HepG2 (cell line): Measurements from ENCODE around the gene HYCC2. TPM values are rescaled to one million over a fixed set of nuclear protein-coding genes. Genes with fewer than 3 reads are reported as not detected.

Experiments used
- ATAC-seq: fragments of 200-7000 bp; cut with Tn5 transposase; 3 replicates; pipeline ENCODE4 v1.9.1; 2020; ENCODE audit warnings: mild to moderate bottlenecking, moderate library complexity
- BruUV-seq: library from RNA; stranded (reverse); fragments of 400-500 nt; replicated peaks from 2 replicates; lab custom pipeline; 2021; lab: Mats Ljungman, UMichigan
- CTCF ChIA-PET: fragments of 300-600 bp; formaldehyde crosslinking; extraction: SDS; loops from one replicate; lab custom pipeline; 2021; ENCODE audit warnings: low total read pairs, inconsistent platforms, low intra/inter-chr PET ratio; lab: Yijun Ruan, JAX
- POLR2A ChIA-PET: fragments of 350-600 bp; sonication (Branson Sonifier 250); formaldehyde crosslinking; loops from one replicate; lab custom pipeline; 2020; ENCODE audit warnings: antibody characterized with exemption, inconsistent platforms; lab: Yijun Ruan, JAX
- DNase-seq: peaks from one replicate; pipeline ENCODE4 v3.0.0-alpha.2; 2015; ENCODE audit warnings: low spot score
- FAIRE-seq: peaks from 3 replicates; lab custom pipeline; 2011; peaks lifted over from hg19 to GRCh38; lab: Jason Lieb, UNC
- H2AFZ ChIP-seq: one replicate; pipeline ENCODE4 v1.6.1; 2011; ENCODE audit warnings: low read length, inconsistent platforms
- H3K27ac ChIP-seq: fragments of 300-600 bp; 3 replicates; pipeline ENCODE4 v1.8.0; 2011; ENCODE audit warnings: mixed run types, mild to moderate bottlenecking, mixed read lengths, low read length, inconsistent platforms; ENCODE audit not compliant: insufficient read depth; ENCODE audit errors: extremely low read length
- H3K27me3 ChIP-seq, 2 experiments: fragments of 200-600 bp in 1 of 2; 2 replicates in 1 of 2; 3 replicates in 1 of 2; pipeline versions ENCODE4 v1.6.0 to v1.8.0; 2011; ENCODE audit warnings: low read length in 2 of 2, mild to moderate bottlenecking in 2 of 2, moderate library complexity in 2 of 2, inconsistent platforms in 1 of 2; ENCODE audit not compliant: insufficient read depth in 2 of 2, control insufficient read depth in 1 of 2
- H3K36me3 ChIP-seq, 2 experiments: fragments of 200-600 bp in 1 of 2; replicated peaks in 1 of 2; 2 replicates in 1 of 2; 3 replicates in 1 of 2; pipeline versions ENCODE4 v1.5.1 to v1.8.0; 2011; ENCODE audit warnings: low read length in 2 of 2, inconsistent platforms in 1 of 2; ENCODE audit not compliant: insufficient read depth in 2 of 2, control insufficient read depth in 1 of 2
- H3K4me1 ChIP-seq: 2 replicates; pipeline ENCODE4 v1.5.1; 2012; ENCODE audit warnings: low read length, inconsistent platforms; ENCODE audit not compliant: insufficient read depth
- H3K4me2 ChIP-seq: 2 replicates; pipeline ENCODE4 v1.6.0; 2011; ENCODE audit warnings: low read depth, low read length, inconsistent platforms
- H3K4me3 ChIP-seq, 3 experiments: fragments of 200-600 bp in 1 of 3; sonication (generic), shearing (Covaris generic) in 1 of 3; replicated peaks in 1 of 3; 2 replicates each; pipeline ENCODE4 v1.5.1; 2011 to 2016; ENCODE audit warnings: low read length in 3 of 3, inconsistent platforms in 2 of 3, low read depth in 2 of 3, mild to moderate bottlenecking in 2 of 3, control low read depth in 1 of 3, mixed read lengths in 1 of 3; ENCODE audit not compliant: insufficient read depth in 1 of 3
- H3K79me2 ChIP-seq: one replicate; pipeline ENCODE4 v1.6.1; 2011; ENCODE audit warnings: low read length, inconsistent platforms; ENCODE audit not compliant: insufficient read depth
- H3K9ac ChIP-seq: 2 replicates; pipeline ENCODE4 v1.6.0; 2011; ENCODE audit warnings: mild to moderate bottlenecking, low read depth, low read length, inconsistent platforms; ENCODE audit not compliant: insufficient read depth
- H3K9me3 ChIP-seq: 2 replicates; pipeline ENCODE4 v1.5.1; 2012; ENCODE audit warnings: mild to moderate bottlenecking, low read length
- H4K20me1 ChIP-seq: 2 replicates; pipeline ENCODE4 v1.6.0; 2011; ENCODE audit warnings: inconsistent platforms, mild to moderate bottlenecking, low read length, moderate library complexity; ENCODE audit not compliant: insufficient read depth
- HIVEP1 ChIP-seq: sonication (generic); formaldehyde crosslinking; IDR thresholded peaks from 2 replicates; pipeline ENCODE4 v1.4.0; 2020; ENCODE audit warnings: mild to moderate bottlenecking, missing genetic modification reagents
- HOXA5 ChIP-seq: sonication (generic); formaldehyde crosslinking; IDR thresholded peaks from 2 replicates; pipeline ENCODE4 v1.4.0; 2020; ENCODE audit warnings: missing genetic modification reagents
- NR2C2 ChIP-seq: sonication (generic); formaldehyde crosslinking; IDR thresholded peaks from 2 replicates; pipeline ENCODE4 v1.4.0; 2020; ENCODE audit warnings: missing genetic modification reagents, mild to moderate bottlenecking, moderate library complexity, borderline replicate concordance
- RXRB ChIP-seq: IDR thresholded peaks from 2 replicates; pipeline ENCODE4 v1.6.1; 2016; ENCODE audit warnings: borderline replicate concordance, missing genetic modification reagents, missing compliant biosample characterization
- STAT5B ChIP-seq: sonication (generic); formaldehyde crosslinking; IDR thresholded peaks from 2 replicates; pipeline ENCODE4 v1.4.0; 2020; ENCODE audit warnings: missing genetic modification reagents
- ZFP37 ChIP-seq: sonication (generic); formaldehyde crosslinking; IDR thresholded peaks from 2 replicates; pipeline ENCODE4 v1.4.0; 2020; ENCODE audit warnings: missing genetic modification reagents, borderline replicate concordance
- ZNF263 ChIP-seq: sonication (generic); formaldehyde crosslinking; IDR thresholded peaks from 2 replicates; pipeline ENCODE4 v1.4.0; 2020; ENCODE audit warnings: missing genetic modification reagents
- ZNF629 ChIP-seq: sonication (generic); formaldehyde crosslinking; conservative IDR thresholded peaks from 2 replicates; pipeline ENCODE4 v1.5.0; 2020; ENCODE audit warnings: missing genetic modification reagents
- WGBS: methylation state at CpG from one replicate; pipeline ENCODE4 v1.1.6; 2017; ENCODE audit warnings: low lambda C conversion rate; 5-methylcytosine and 5-hydroxymethylcytosine counted together
- in situ Hi-C: cut with HindIII; loops from 2 replicates; pipeline ENCODE4 v1.10.0; 2017; ENCODE audit warnings: low pct_unique_long_range_greater_than_20kb; ENCODE audit not compliant: extremely low pct_ligation_motif_present
- intact Hi-C: fragments of 100-400 bp; cut with micrococcal nuclease; formaldehyde crosslinking; loops from one replicate; pipeline ENCODE4 v1.10.0; 2022; ENCODE audit not compliant: unreplicated experiment
- polyA plus RNA-seq, 8 experiments: library from polyadenylated mRNA; depleted of rRNA in 3 of 8; stranded (reverse) in 7 of 8; unstranded in 1 of 8; fragments of >200 nt; fragmentation: Illumina TruSeq in 4 of 8; extraction: Trizol in 4 of 8; gene quantifications; 2 replicates each; pipeline versions ENCODE4 v1.2.1 to v1.2.3, GENCODE V29; 2011 to 2016; ENCODE audit warnings: low read depth in 4 of 8, missing spikeins in 1 of 8, mixed read lengths in 1 of 8; ENCODE audit not compliant: insufficient read depth in 1 of 8
- total RNA-seq, 5 experiments: library from RNA; depleted of rRNA; stranded (reverse); fragments of >200 nt; fragmentation: Illumina TruSeq; extraction: Trizol; gene quantifications; 2 replicates each; pipeline ENCODE4 v1.2.3, GENCODE V29; 2016; ENCODE audit warnings: low read depth in 1 of 5
- TF ChIP-seq, protein P1 (sequence below): sonication (generic); formaldehyde crosslinking; IDR thresholded peaks from 2 replicates; pipeline ENCODE4 v1.5.1; 2020; ENCODE audit warnings: missing genetic modification reagents, mild to moderate bottlenecking, borderline replicate concordance
- TF ChIP-seq, protein P2 (sequence below): IDR thresholded peaks from 2 replicates; pipeline ENCODE4 v1.6.1; 2012; ENCODE audit warnings: low read length, improper control_type of control experiment
- TF ChIP-seq, protein P3 (sequence below): sonication (generic); formaldehyde crosslinking; IDR thresholded peaks from 2 replicates; pipeline ENCODE4 v1.4.0; 2020; ENCODE audit warnings: missing genetic modification reagents

HYCC2 gene
- total and polyA plus RNA-seq, 2 of the 13 experiments (the other 11 are each of a cell fraction or from before 2014, with no cell fraction given) = 4.7 to 13.9 TPM

DNA sequence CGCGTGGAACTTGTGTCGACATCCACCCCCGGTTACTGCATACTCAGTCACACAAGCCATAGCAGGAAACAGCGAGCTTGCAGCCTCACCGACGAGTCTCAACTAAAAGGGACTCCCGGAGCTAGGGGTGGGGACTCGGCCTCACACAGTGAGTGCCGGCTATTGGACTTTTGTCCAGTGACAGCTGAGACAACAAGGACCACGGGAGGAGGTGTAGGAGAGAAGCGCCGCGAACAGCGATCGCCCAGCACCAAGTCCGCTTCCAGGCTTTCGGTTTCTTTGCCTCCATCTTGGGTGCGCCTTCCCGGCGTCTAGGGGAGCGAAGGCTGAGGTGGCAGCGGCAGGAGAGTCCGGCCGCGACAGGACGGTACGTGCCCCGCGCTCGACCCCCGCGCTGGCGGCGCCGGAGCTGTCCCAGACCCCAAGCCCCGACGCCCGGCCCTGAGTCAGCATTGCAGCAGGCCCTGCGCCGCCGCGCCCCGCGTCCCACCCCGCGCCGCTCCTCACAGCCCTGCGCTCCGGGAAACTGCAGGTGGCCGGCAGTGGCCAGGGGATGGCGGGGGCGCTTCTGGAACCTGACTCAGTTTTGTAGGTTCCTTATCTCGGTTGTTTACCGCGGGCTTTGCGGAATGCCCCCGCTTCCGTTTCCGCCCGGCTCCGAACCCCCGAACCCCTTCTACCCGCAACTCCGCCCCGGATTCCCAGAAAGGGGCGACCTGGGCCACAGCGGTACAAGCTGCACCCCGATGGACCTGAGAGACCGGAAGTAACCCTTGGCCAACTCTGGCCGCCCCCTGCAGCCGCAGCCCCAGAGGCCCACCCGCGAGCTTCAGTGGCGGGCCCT lies 44.9 kb upstream of the HYCC2 start, which contains the start of gene CFLAR:
Gene CFLAR (plus strand): TSS at position 50 of the 844 bp plus-strand sequence. CDS start 13,702 bp downstream, outside the sequence.
- peak within 1 kb of the TSS; percentile 91 for H3K27ac ChIP-seq
- no peaks in the 10 kb centered on the region; a peak in 2 of 5 replicates for H3K27me3 ChIP-seq
- 2% methylated on average over 46 of the region's 75 CpGs for WGBS
- no TSS peak for BruUV-seq
- in situ Hi-C loops = loop anchor here (5.0 kb wide), 1 partner anchor 44 kb away; the partner anchor contains the start of genes HYCC2 and NDUFB3
- H3K36me3 ChIP-seq = no peaks in the 10 kb centered on the region
- H3K9ac ChIP-seq = peak within 1 kb of the TSS; percentile 94
- intact Hi-C loops = loop anchor here (1.0 to 5.0 kb wide), 4 partner anchors 44 to 229 kb away; partner anchors contain the start of genes NDUFB3, NIF3L1 and PPIL3
- peak; percentile 94 for DNase-seq
- POLR2A ChIA-PET = interaction anchor here (0.6 to 5.8 kb wide), 28 partner anchors 9 to 1260 kb away, joined by 3 to 75 read pairs (median 7); partner anchors contain the start of genes CASP10, CLK1, HYCC2 and NDUFB3
- peak within 1 kb of the TSS; percentile 97 for H3K4me2 ChIP-seq
- CTCF ChIA-PET = no interaction called here
- H3K9me3 ChIP-seq = no peaks in the 10 kb centered on the region
- peak; percentile 84 for ATAC-seq
- H3K4me3 ChIP-seq = peak within 1 kb of the TSS; percentile 86 to 90 (median 86)
- peaks cover 45% of the 10 kb centered on the region for H3K79me2 ChIP-seq
- peak; percentile 18 for FAIRE-seq
- peaks cover 5% of the 10 kb centered on the region for H4K20me1 ChIP-seq
- peaks cover 61% of the 10 kb centered on the region for H3K4me1 ChIP-seq
- peak within 1 kb of the TSS; percentile 31 for H2AFZ ChIP-seq
- TF ChIP-seq RXRB (CRISPR knock-in tag) (peak; percentile 69), ZNF629 (CRISPR knock-in tag) (peak; percentile 25; the same call in 1 of the 2 replicates), NR2C2 (CRISPR knock-in tag) (no peak; the same call in 1 of the 2 replicates), HIVEP1 (CRISPR knock-in tag) (peak; percentile 87), HOXA5 (CRISPR knock-in tag) (peak; percentile 91; the same call in 1 of the 2 replicates), ZFP37 (CRISPR knock-in tag) (peak; percentile 85; the same call in 1 of the 2 replicates), ZNF263 (CRISPR knock-in tag) (peak; percentile 48), STAT5B (CRISPR knock-in tag) (peak; percentile 24; the same call in 1 of the 2 replicates)
- TF ChIP-seq, protein P1, sequence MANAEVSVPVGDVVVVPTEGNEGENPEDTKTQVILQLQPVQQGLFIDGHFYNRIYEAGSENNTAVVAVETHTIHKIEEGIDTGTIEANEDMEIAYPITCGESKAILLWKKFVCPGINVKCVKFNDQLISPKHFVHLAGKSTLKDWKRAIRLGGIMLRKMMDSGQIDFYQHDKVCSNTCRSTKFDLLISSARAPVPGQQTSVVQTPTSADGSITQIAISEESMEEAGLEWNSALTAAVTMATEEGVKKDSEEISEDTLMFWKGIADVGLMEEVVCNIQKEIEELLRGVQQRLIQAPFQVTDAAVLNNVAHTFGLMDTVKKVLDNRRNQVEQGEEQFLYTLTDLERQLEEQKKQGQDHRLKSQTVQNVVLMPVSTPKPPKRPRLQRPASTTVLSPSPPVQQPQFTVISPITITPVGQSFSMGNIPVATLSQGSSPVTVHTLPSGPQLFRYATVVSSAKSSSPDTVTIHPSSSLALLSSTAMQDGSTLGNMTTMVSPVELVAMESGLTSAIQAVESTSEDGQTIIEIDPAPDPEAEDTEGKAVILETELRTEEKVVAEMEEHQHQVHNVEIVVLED = peak; percentile 37; the same call in 1 of the 2 replicates
- TF ChIP-seq, protein P2, sequence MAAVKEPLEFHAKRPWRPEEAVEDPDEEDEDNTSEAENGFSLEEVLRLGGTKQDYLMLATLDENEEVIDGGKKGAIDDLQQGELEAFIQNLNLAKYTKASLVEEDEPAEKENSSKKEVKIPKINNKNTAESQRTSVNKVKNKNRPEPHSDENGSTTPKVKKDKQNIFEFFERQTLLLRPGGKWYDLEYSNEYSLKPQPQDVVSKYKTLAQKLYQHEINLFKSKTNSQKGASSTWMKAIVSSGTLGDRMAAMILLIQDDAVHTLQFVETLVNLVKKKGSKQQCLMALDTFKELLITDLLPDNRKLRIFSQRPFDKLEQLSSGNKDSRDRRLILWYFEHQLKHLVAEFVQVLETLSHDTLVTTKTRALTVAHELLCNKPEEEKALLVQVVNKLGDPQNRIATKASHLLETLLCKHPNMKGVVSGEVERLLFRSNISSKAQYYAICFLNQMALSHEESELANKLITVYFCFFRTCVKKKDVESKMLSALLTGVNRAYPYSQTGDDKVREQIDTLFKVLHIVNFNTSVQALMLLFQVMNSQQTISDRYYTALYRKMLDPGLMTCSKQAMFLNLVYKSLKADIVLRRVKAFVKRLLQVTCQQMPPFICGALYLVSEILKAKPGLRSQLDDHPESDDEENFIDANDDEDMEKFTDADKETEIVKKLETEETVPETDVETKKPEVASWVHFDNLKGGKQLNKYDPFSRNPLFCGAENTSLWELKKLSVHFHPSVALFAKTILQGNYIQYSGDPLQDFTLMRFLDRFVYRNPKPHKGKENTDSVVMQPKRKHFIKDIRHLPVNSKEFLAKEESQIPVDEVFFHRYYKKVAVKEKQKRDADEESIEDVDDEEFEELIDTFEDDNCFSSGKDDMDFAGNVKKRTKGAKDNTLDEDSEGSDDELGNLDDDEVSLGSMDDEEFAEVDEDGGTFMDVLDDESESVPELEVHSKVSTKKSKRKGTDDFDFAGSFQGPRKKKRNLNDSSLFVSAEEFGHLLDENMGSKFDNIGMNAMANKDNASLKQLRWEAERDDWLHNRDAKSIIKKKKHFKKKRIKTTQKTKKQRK = no peak
- TF ChIP-seq, protein P3, sequence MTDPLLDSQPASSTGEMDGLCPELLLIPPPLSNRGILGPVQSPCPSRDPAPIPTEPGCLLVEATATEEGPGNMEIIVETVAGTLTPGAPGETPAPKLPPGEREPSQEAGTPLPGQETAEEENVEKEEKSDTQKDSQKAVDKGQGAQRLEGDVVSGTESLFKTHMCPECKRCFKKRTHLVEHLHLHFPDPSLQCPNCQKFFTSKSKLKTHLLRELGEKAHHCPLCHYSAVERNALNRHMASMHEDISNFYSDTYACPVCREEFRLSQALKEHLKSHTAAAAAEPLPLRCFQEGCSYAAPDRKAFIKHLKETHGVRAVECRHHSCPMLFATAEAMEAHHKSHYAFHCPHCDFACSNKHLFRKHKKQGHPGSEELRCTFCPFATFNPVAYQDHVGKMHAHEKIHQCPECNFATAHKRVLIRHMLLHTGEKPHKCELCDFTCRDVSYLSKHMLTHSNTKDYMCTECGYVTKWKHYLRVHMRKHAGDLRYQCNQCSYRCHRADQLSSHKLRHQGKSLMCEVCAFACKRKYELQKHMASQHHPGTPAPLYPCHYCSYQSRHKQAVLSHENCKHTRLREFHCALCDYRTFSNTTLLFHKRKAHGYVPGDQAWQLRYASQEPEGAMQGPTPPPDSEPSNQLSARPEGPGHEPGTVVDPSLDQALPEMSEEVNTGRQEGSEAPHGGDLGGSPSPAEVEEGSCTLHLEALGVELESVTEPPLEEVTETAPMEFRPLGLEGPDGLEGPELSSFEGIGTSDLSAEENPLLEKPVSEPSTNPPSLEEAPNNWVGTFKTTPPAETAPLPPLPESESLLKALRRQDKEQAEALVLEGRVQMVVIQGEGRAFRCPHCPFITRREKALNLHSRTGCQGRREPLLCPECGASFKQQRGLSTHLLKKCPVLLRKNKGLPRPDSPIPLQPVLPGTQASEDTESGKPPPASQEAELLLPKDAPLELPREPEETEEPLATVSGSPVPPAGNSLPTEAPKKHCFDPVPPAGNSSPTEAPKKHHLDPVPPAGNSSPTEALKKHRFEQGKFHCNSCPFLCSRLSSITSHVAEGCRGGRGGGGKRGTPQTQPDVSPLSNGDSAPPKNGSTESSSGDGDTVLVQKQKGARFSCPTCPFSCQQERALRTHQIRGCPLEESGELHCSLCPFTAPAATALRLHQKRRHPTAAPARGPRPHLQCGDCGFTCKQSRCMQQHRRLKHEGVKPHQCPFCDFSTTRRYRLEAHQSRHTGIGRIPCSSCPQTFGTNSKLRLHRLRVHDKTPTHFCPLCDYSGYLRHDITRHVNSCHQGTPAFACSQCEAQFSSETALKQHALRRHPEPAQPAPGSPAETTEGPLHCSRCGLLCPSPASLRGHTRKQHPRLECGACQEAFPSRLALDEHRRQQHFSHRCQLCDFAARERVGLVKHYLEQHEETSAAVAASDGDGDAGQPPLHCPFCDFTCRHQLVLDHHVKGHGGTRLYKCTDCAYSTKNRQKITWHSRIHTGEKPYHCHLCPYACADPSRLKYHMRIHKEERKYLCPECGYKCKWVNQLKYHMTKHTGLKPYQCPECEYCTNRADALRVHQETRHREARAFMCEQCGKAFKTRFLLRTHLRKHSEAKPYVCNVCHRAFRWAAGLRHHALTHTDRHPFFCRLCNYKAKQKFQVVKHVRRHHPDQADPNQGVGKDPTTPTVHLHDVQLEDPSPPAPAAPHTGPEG = peak; percentile 82; the same call in 1 of the 2 replicates
